ENCODE data around the gene ABCC1.
A peak's percentile ranks its signal among the peaks of the same experiment; 100 is the strongest.

ABCC1 gene

DNA sequence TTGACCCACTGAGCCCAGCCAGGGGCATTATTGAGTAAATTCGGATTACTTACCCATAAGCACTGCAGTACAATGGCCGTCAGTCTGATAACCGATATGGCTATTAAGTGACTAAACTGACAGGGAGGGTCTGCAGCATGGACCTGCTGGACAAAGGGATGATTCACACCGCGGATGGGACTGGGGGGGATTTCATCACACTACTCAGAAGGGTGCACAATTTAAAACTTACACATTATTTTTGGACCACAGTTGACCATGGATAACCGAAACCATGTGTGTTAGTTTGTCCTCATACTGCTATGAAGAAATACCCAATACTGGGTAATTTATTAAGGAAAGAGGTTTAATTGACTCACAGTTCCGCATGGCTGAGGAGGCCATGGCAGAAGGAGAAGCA lies 167.4 kb downstream of the ABCC1 start:
- DNase-seq, result no peak

- DNase-seq, result no peak
Observed at GRCh38 chr16:16118337-16118736, 168.9 kb downstream of the ABCC1 start.

DNA sequence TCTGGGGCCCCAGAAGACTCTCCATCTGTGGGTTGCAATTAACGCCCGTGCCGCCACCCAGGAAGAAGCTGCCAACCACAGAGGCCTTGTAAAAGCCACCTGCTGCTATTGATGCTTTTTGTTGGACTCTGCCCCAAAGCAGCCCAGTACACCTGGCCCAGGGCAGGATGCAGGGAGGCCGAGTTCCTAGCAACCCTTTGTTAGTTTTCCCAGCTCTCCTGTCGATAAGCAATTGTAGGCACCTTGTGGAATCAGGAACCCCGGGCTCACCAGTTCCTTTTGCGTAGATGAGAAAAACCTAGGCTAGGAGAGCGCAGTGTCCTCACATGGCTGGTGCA lies 170.6 kb downstream of the ABCC1 start:
- DNase-seq, result no peak

- no peak for DNase-seq
Observed at GRCh38 chr16:16120382-16121184, 171.2 kb downstream of the ABCC1 start.

DNA sequence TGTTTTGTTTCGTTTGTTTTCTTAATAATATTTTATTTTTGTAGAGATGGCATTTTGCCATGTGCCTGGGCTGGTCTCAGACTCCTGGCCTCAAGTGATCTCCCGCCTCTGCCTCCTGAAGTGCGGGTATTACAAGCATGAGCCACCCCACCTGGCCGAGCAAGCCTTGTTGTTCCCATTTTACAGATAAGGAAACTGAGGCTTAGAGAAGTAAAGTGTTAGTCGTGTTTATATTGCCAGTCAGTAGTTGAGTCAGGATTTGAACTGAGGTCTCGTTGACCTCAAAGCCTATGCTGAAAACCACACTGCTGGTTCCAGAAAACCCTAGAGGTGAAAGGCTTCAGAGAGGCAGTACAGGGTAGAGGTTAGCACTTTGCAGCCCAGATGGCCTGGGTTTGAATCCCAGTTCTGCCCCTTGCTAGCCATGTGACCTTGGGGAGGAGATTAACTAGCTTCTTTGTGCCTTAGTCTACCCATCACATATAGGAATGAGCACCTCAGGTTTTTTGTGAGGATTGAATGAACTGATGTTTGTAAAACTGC lies 171.8 kb downstream of the ABCC1 start:
- DNase-seq, result no peak

- DNase-seq, result no peak
Observed at GRCh38 chr16:16122264-16122663, 172.8 kb downstream of the ABCC1 start.

- no peak for DNase-seq
Observed at GRCh38 chr16:16124438-16124837, 175.0 kb downstream of the ABCC1 start.

- no peak for DNase-seq
Observed at GRCh38 chr16:16124974-16125373, 175.6 kb downstream of the ABCC1 start.

- DNase-seq, result no peak
Observed at GRCh38 chr16:16126896-16127295, 177.5 kb downstream of the ABCC1 start.

DNA sequence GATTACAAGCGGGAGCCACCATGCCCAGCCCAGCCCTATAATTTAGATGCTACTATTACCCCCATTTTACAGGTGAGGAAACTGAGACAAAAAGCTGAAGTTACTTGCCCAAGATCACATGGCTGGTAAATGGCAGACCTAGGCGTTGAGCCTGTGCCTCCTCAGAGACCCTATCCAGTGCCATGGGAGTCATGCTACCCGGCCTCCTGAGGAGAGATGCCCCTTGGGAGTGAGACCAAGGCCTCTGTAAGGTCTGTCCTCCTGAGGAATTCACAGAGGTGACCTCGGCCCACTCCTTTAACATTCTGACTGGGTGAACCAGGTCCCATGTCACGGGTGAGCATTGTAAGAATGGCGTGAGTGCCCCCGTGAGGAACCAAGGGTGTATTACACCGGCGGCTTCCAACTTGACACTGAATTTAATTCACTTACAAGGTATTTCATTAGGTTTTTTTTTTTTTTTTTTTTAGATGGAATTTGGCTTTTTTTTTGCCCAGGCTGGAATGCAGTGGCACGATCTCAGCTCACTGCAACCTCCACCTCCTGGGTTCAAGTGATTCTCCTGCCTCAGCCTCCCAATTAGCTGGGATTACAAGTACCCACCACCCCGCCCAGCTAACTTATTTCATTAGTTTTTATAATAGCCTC lies 178.2 kb downstream of the ABCC1 start:
- peak; percentile 71 for DNase-seq

- no peak for DNase-seq
Observed at GRCh38 chr16:16131204-16131603, 181.8 kb downstream of the ABCC1 start.

DNA sequence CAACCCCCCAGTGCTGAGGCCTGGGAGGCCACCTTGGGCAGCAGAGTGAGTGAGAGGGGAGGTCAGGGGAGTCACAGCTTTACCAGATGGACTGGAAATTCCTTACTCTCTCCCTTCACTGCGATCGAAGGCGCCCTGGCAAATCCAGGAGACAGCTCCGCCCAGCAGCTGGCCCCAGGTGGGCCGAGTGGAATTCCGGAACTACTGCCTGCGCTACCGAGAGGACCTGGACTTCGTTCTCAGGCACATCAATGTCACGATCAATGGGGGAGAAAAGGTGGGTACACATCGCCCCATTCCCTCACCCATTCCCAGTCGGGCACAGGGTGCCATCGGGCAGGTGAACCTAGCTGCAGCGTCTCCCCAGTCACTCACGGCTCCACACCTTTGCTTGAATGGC lies 182.2 kb downstream of the ABCC1 start:
- DNase-seq, result no peak

DNA sequence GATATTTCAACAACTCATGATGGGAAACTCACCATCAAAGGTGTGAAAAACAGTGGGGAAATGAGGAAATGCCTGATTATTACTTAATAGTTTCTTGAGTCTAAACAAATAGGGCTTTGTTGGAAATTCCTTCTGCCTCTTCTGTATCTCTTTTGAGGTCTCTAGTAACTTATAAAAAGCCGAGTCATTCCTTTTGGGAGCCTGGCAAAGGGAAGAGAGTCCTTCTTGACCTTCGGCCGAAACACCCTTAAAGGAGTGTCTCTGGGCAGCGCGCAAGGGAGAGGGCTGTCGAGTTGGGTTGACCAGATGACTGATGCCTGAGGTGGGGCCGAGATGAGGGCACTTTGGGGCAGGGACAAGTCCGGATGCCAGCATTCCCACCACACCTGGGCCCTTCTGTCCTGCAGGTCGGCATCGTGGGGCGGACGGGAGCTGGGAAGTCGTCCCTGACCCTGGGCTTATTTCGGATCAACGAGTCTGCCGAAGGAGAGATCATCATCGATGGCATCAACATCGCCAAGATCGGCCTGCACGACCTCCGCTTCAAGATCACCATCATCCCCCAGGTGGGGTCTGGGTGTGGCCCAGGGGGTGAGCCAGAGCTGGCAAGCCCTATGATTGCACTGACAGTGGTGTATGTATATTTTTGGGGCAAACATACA lies 184.7 kb downstream of the ABCC1 start:
- no peak for DNase-seq

DNA sequence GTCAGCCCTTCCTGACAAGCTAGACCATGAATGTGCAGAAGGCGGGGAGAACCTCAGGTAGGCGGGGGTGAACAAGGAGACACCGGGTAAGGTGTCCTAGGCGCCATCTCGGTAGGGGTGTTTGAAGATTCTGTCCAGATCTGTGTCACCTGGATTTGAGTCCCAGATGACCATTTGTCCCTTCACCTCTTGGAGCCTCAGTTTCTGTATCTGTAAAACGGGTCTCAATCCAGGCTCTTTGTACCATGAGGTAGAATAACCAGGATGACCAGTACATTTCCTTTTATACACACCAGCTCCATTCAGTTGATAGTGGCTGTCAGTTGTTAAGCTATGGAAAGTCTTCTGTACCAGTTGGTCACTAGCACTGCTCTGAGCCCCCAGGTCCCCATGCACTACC lies 187.2 kb downstream of the ABCC1 start:
- DNase-seq, result no peak

GRCh38 chr16:16137110-16137509 lies 187.7 kb downstream of the ABCC1 start:
- no peak for DNase-seq

GRCh38 chr16:16138034-16138635 lies 188.7 kb downstream of the ABCC1 start:
- no peak for DNase-seq

- DNase-seq, result no peak
Observed at GRCh38 chr16:16139061-16139460, 189.6 kb downstream of the ABCC1 start.

DNA sequence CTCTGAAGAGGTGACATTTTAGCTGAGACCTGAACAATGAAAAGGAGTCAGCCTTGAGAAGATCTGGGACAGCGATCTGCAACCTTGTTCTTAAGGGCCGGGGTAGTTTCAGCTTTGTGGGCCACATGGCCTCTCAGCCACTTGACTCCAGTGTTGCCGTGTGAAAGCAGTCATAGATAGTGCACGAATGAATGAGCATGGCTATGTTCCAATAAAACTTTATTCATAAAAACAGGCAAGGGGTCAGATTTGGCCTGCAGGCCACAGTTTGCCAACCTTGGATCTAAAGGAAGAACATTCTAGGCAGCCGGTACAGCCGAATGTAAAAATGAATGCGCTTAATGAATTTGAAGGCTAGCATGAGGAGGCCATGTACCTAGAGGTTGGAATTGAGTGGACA lies 190.4 kb downstream of the ABCC1 start:
- DNase-seq, result no peak

- DNase-seq, result no peak
Observed at GRCh38 chr16:16140537-16140936, 191.1 kb downstream of the ABCC1 start.

DNA sequence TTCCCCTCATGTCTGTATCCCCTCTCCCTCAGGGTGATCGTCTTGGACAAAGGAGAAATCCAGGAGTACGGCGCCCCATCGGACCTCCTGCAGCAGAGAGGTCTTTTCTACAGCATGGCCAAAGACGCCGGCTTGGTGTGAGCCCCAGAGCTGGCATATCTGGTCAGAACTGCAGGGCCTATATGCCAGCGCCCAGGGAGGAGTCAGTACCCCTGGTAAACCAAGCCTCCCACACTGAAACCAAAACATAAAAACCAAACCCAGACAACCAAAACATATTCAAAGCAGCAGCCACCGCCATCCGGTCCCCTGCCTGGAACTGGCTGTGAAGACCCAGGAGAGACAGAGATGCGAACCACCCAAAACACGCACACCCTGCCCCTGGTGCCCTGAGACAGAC lies 191.7 kb downstream of the ABCC1 start:
- no peak for DNase-seq

DNA sequence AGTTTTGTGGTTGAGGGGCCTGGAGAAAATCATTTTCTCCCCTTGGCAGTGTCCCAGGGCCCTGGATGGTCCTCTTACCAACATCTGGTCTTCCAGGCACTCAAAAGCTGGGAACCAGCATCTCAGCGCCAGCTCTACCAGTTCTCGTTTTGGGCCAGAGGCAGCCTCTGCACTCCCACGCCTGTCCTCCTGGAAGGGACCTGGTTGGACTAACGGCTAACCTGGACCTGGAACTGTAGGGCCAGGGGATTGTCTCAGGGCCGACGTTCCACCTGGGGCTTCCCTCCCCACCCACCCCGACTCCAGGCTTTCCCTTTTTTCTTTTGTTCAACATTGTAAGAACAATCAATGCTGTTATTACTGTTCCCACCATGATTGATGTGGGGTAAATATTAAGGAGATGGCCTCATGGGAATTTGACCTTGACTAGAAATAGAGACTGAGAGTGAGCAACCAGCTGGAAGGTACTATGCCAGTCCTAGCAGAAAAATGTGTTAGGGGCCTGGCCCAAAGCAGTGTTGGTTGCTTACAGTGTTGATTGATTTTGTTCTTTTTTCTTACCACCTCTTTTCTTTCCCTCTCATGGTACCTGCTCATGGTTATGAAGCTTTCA lies 192.5 kb downstream of the ABCC1 start:
- DNase-seq, result no peak

DNA sequence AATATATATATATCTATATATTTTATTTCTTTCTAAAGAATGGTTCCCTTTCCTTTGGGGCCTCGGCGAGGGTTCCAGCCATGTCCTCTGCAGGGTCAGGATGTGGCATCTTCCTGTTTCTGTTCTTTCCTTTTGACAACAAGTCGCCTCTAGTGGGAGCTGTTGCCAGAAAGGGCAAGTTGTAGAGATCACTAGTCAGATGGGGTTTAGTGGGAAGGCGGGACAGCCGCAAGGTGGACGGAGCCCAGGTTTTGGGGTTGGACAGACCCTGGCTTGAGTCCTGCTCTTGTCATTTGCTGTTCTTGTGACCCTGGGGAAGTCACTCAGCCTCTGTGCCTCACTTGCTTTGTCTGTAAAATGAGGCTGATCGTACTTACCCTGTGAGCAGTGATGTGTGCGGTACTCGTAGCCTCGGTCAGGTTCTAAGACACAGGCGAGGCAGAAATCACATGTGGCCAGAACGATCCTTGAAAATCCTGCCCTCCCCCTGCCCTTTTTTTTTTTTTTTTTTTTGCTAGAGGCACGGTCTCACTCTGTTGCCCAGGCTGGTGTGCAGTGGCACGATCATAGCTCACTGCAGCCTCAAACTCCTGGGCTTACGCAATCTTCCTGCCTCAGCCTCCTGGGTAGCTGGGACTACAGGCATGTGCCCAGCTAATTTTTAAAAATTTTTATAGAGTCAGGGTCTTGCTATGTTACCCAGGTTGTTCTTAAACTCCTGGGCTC lies 193.8 kb downstream of the ABCC1 start:
- DNase-seq, result no peak
